ENCODE results near the gene PIGS.

PIGS gene

GRCh38 chr17:28538296-28538895, 32.9 kb downstream of the PIGS start:
- no peak overlapping the region for H3K4me3 ChIP-seq (replicated peaks; ENCODE audit: insufficient read depth, low read length)
- TF ChIP-seq, protein P1, sequence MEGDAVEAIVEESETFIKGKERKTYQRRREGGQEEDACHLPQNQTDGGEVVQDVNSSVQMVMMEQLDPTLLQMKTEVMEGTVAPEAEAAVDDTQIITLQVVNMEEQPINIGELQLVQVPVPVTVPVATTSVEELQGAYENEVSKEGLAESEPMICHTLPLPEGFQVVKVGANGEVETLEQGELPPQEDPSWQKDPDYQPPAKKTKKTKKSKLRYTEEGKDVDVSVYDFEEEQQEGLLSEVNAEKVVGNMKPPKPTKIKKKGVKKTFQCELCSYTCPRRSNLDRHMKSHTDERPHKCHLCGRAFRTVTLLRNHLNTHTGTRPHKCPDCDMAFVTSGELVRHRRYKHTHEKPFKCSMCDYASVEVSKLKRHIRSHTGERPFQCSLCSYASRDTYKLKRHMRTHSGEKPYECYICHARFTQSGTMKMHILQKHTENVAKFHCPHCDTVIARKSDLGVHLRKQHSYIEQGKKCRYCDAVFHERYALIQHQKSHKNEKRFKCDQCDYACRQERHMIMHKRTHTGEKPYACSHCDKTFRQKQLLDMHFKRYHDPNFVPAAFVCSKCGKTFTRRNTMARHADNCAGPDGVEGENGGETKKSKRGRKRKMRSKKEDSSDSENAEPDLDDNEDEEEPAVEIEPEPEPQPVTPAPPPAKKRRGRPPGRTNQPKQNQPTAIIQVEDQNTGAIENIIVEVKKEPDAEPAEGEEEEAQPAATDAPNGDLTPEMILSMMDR (IDR thresholded peaks at IDR 0.05; ENCODE audit: insufficient read depth, low read length) = no peak
- TF ChIP-seq SPI1 (IDR thresholded peaks at IDR 0.05; ENCODE audit: borderline replicate concordance, low read depth) (no peak), POLR2AphosphoS5 (IDR thresholded peaks at IDR 0.05; ENCODE audit: low read depth) (no peak), GABPA (IDR thresholded peaks at IDR 0.05; ENCODE audit: low read depth) (no peak)
- TF ChIP-seq, protein P2, sequence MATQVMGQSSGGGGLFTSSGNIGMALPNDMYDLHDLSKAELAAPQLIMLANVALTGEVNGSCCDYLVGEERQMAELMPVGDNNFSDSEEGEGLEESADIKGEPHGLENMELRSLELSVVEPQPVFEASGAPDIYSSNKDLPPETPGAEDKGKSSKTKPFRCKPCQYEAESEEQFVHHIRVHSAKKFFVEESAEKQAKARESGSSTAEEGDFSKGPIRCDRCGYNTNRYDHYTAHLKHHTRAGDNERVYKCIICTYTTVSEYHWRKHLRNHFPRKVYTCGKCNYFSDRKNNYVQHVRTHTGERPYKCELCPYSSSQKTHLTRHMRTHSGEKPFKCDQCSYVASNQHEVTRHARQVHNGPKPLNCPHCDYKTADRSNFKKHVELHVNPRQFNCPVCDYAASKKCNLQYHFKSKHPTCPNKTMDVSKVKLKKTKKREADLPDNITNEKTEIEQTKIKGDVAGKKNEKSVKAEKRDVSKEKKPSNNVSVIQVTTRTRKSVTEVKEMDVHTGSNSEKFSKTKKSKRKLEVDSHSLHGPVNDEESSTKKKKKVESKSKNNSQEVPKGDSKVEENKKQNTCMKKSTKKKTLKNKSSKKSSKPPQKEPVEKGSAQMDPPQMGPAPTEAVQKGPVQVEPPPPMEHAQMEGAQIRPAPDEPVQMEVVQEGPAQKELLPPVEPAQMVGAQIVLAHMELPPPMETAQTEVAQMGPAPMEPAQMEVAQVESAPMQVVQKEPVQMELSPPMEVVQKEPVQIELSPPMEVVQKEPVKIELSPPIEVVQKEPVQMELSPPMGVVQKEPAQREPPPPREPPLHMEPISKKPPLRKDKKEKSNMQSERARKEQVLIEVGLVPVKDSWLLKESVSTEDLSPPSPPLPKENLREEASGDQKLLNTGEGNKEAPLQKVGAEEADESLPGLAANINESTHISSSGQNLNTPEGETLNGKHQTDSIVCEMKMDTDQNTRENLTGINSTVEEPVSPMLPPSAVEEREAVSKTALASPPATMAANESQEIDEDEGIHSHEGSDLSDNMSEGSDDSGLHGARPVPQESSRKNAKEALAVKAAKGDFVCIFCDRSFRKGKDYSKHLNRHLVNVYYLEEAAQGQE (IDR thresholded peaks at IDR 0.05; ENCODE audit: insufficient replicate concordance, low read depth) = no peak
- no peaks in the 10 kb centered on the region for H3K27me3 ChIP-seq (ENCODE audit: insufficient read depth, poor library complexity, severe bottlenecking)
- H3K27ac ChIP-seq (replicated peaks) = no peak overlapping the region
- no peak for DNase-seq (ENCODE audit: low read depth in 1 of 2, low spot score in 1 of 2)

DNA sequence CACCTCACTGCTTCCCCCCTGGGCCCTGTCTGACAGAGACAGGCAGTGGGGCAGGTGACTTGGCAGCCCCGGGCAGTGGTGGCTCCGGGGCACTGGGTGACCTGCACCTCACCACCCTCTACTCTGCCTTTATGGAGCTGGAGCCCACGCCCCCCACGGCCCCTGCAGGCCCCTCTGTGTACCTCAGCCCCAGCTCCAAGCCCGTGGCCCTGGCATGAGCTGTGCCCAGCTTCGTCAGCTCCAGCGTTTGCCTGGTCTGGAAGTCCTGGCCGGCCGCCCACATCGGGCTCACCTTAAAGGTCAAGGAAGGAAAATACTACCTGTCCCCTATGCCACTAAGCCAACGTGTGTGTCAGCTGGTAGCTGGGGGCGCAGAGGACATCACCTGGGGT, 34.1 kb downstream of the PIGS start:
- Histone ChIP-seq H3K27ac (replicated peaks) (no peak overlapping the region), H3K27me3 (ENCODE audit: insufficient read depth, poor library complexity, severe bottlenecking) (no peaks in the 10 kb centered on the region), H3K4me3 (replicated peaks; ENCODE audit: insufficient read depth, low read length) (no peak overlapping the region)
- TF ChIP-seq SPI1 (IDR thresholded peaks at IDR 0.05; ENCODE audit: borderline replicate concordance, low read depth) (no peak), POLR2AphosphoS5 (IDR thresholded peaks at IDR 0.05; ENCODE audit: low read depth) (no peak), GABPA (IDR thresholded peaks at IDR 0.05; ENCODE audit: low read depth) (no peak)
- TF ChIP-seq, protein P1 (IDR thresholded peaks at IDR 0.05; ENCODE audit: insufficient read depth, low read length) = no peak
- TF ChIP-seq, protein P2 (IDR thresholded peaks at IDR 0.05; ENCODE audit: insufficient replicate concordance, low read depth) = no peak
- no peak for DNase-seq (ENCODE audit: low read depth in 1 of 2, low spot score in 1 of 2)

GRCh38 chr17:28536532-28537218, 34.6 kb downstream of the PIGS start:
- no peak for DNase-seq (ENCODE audit: low read depth in 1 of 2, low spot score in 1 of 2)
- TF ChIP-seq POLR2AphosphoS5 (IDR thresholded peaks at IDR 0.05; ENCODE audit: low read depth) (no peak), SPI1 (IDR thresholded peaks at IDR 0.05; ENCODE audit: borderline replicate concordance, low read depth) (no peak), GABPA (IDR thresholded peaks at IDR 0.05; ENCODE audit: low read depth) (no peak)
- TF ChIP-seq, protein P2 (IDR thresholded peaks at IDR 0.05; ENCODE audit: insufficient replicate concordance, low read depth) = no peak
- TF ChIP-seq, protein P1 (IDR thresholded peaks at IDR 0.05; ENCODE audit: insufficient read depth, low read length) = no peak
- H3K4me3 ChIP-seq (replicated peaks; ENCODE audit: insufficient read depth, low read length) = no peak overlapping the region
- no peaks in the 10 kb centered on the region for H3K27me3 ChIP-seq (ENCODE audit: insufficient read depth, poor library complexity, severe bottlenecking)
- no peak overlapping the region for H3K27ac ChIP-seq (replicated peaks)
